Activated naive CD4-positive, alpha-beta T cell treated with anti-CD3 and anti-CD28 coated beads for 36 hours (primary cell): ENCODE results near the gene ZNF142. TPM values are rescaled to one million over a fixed set of nuclear protein-coding genes. Genes with fewer than 3 reads are reported as not detected.

Experiments
- CTCF ChIA-PET: fragments of 350-600 bp; sonication (Branson Sonifier 250); formaldehyde crosslinking; loops from one replicate; lab custom pipeline; 2021; ENCODE audit warnings: antibody characterized with exemption; lab: Charles Lee
- DNase-seq: peaks from one replicate; pipeline ENCODE4 v3.0.0-alpha.2; 2020
- H3K27ac Mint-ChIP-seq: one replicate; pipeline ENCODE4 v1.8.0; 2021; ENCODE audit warnings: mild to moderate bottlenecking, mixed read lengths
- H3K27me3 Mint-ChIP-seq: one replicate; pipeline ENCODE4 v1.8.0; 2021; ENCODE audit warnings: low read depth, mixed read lengths
- H3K36me3 Mint-ChIP-seq: one replicate; pipeline ENCODE4 v1.8.0; 2021; ENCODE audit warnings: low read depth, mixed read lengths
- H3K4me1 Mint-ChIP-seq: one replicate; pipeline ENCODE4 v1.8.0; 2021; ENCODE audit warnings: low read depth, mixed read lengths
- H3K4me3 Mint-ChIP-seq: one replicate; pipeline ENCODE4 v1.8.0; 2021; ENCODE audit warnings: mild to moderate bottlenecking, moderate library complexity, mixed read lengths
- H3K9me3 Mint-ChIP-seq: one replicate; pipeline ENCODE4 v1.8.0; 2021; ENCODE audit warnings: mixed read lengths
- intact Hi-C: fragments of 100-400 bp; cut with micrococcal nuclease; formaldehyde crosslinking; loops from one replicate; pipeline ENCODE4 v1.15.1; 2023
- total RNA-seq, 2 experiments: library from RNA; stranded (reverse); gene quantifications; one replicate each; pipeline ENCODE4 v1.2.3, GENCODE V29; 2021

ZNF142 gene
- total RNA-seq, 2 experiments from 2014 or later, result 28.0 to 28.4 TPM

- Mint-ChIP-seq H3K36me3 (no peaks in the 10 kb centered on the region), H3K27me3 (no peaks in the 10 kb centered on the region), H3K27ac (no peak overlapping the region), H3K9me3 (no peaks in the 10 kb centered on the region), H3K4me1 (no peaks in the 10 kb centered on the region), H3K4me3 (no peak overlapping the region)
- CTCF ChIA-PET, result interaction anchor here (1.5 to 1.7 kb wide), 2 partner anchors 12 to 43 kb away, joined by 3 to 4 read pairs; no protein-coding TSS in a partner anchor
- DNase-seq, result no peak
- intact Hi-C loops, result no loop called here
Observed at GRCh38 chr2:218615868-218616315, 43.5 kb downstream of the ZNF142 start.

GRCh38 chr2:218607436-218608115, 51.8 kb downstream of the ZNF142 start, which contains the start of gene PLCD4:
Gene PLCD4 (plus strand): TSS chr2:218607899. CDS start chr2:218615740, 7,841 bp downstream.
- CTCF ChIA-PET, result interaction anchor here (1.5 kb wide), 2 partner anchors 21 to 290 kb away, joined by 4 to 7 read pairs; no protein-coding TSS in a partner anchor
- H3K4me1 Mint-ChIP-seq, result no peaks in the 10 kb centered on the region

GRCh38 chr2:218605432-218605831, 54.0 kb downstream of the ZNF142 start:
- no peaks in the 10 kb centered on the region for H3K4me1 Mint-ChIP-seq
- CTCF ChIA-PET, result no interaction called here
- no peaks in the 10 kb centered on the region for H3K9me3 Mint-ChIP-seq
- H3K4me3 Mint-ChIP-seq, result no peak overlapping the region
- no peak for DNase-seq
- intact Hi-C loops, result no loop called here
- H3K36me3 Mint-ChIP-seq, result no peaks in the 10 kb centered on the region
- no peak overlapping the region for H3K27ac Mint-ChIP-seq
- H3K27me3 Mint-ChIP-seq, result no peaks in the 10 kb centered on the region

More at GRCh38 chr2:218607436-218608115, 51.8 kb downstream of the ZNF142 start, which contains the start of gene PLCD4:
- intact Hi-C loops, result no loop called here
- Mint-ChIP-seq H3K36me3 (no peaks in the 10 kb centered on the region), H3K27ac (no peak within 1 kb of the TSS), H3K27me3 (no peaks in the 10 kb centered on the region), H3K4me3 (no peak within 1 kb of the TSS), H3K9me3 (no peaks in the 10 kb centered on the region)
- no peak for DNase-seq

Other genes starting within 250 kb of the ZNF142 start
- gene VIL1, start 240.5 kb downstream of the ZNF142 start, total RNA-seq, result not detected
- 10 to 100 TPM; 21.7 to 23.2 TPM for gene USP37, start 91.3 kb downstream of the ZNF142 start, total RNA-seq
- gene CNOT9, start 90.8 kb downstream of the ZNF142 start, total RNA-seq, result 10 to 100 TPM; 74.3 to 78.6 TPM
- gene PLCD4, start 51.7 kb downstream of the ZNF142 start, total RNA-seq, result under 1 TPM; 0.19 to 0.49 TPM
- gene BCS1L, start 60 bp upstream of the ZNF142 start, total RNA-seq, result 10 to 100 TPM; 61.3 to 63.6 TPM
- 10 to 100 TPM in 1 of 2 experiments, 1 to 10 TPM in 1; 9.6 to 10.4 TPM for gene RNF25, start 12.4 kb upstream of the ZNF142 start, total RNA-seq
- gene STK36, start 12.5 kb upstream of the ZNF142 start, total RNA-seq, result 10 to 100 TPM; 14.7 to 15.1 TPM
- gene TTLL4, start 51.2 kb upstream of the ZNF142 start, total RNA-seq, result 10 to 100 TPM; 23.7 to 24.7 TPM
- gene CYP27A1, start 122.5 kb upstream of the ZNF142 start, total RNA-seq, result not detected
- gene PRKAG3, start 172.2 kb upstream of the ZNF142 start, total RNA-seq, result not detected
- not detected for gene WNT6, start 200.2 kb upstream of the ZNF142 start, total RNA-seq
- gene WNT10A, start 221.2 kb upstream of the ZNF142 start, total RNA-seq, result 1 to 10 TPM; 1.1 to 1.3 TPM